ENCODE measurements around the gene CTSA. TPM values are rescaled to one million over a fixed set of nuclear protein-coding genes. Genes with fewer than 3 reads are reported as not detected.

Gene CTSA
- total RNA-seq, 1 experiment from 2014 or later: 109 TPM

GRCh38 chr20:45944965-45945677 is 54.0 kb downstream of the CTSA start:
- no peak overlapping the region for H3K4me2 ChIP-seq (ENCODE audit: low read length)
- H3K36me3 ChIP-seq (ENCODE audit: control insufficient read depth in 1 of 2, insufficient read depth in 2 of 2, low read length in 2 of 2): peaks cover 38 to 51% of the 10 kb centered on the region in 2 experiments; a peak in 3 of 4 replicates
- no peaks in the 10 kb centered on the region for H3K9me3 ChIP-seq (ENCODE audit: control insufficient read depth in 1 of 2, insufficient read depth in 1 of 2, low read depth in 1 of 2, low read length in 2 of 2)
- H3K4me3 ChIP-seq (replicated peaks in 1 of 2; ENCODE audit: low read depth in 1 of 2, low read length in 2 of 2): no peak overlapping the region
- no peak overlapping the region for H3K9ac ChIP-seq (ENCODE audit: low read length)
- intact Hi-C loops (cut with micrococcal nuclease): no loop called here
- H3K27ac ChIP-seq (ENCODE audit: low read depth, low read length): no peak overlapping the region
- TF ChIP-seq POLR2A (IDR thresholded peaks at IDR 0.05; ENCODE audit: borderline replicate concordance, extremely low read depth, insufficient read depth, insufficient read length): no peak
- no peak for TF ChIP-seq FOSL1 (IDR thresholded peaks at IDR 0.05; ENCODE audit: low read depth)
- TF ChIP-seq CTCF (IDR thresholded peaks at IDR 0.05 in 2 of 3, conservative IDR thresholded peaks at IDR 0.05 in 1 of 3; ENCODE audit: borderline replicate concordance in 1 of 3, insufficient read depth in 1 of 3, low read depth in 2 of 3, low read length in 2 of 3): peak in 1 of 3 experiments; percentile 35; a peak in 2 of 6 replicates
- no peaks in the 10 kb centered on the region for H3K9me2 ChIP-seq (ENCODE audit: insufficient read depth)
- H3K4me1 ChIP-seq (ENCODE audit: control insufficient read depth in 1 of 2, insufficient read depth in 2 of 2, low read length in 2 of 2): peaks cover 0 to 4% of the 10 kb centered on the region in 2 experiments; a peak in 1 of 4 replicates
- DNase-seq (ENCODE audit: low read depth, low spot score) (no peak), ATAC-seq (no peak)
- H4K20me1 ChIP-seq (ENCODE audit: insufficient read depth): no peaks in the 10 kb centered on the region
- ChIA-PET RAD21 (ENCODE audit: low non-redundant PET in 1 of 2, low total read pairs in 2 of 2, uncharacterized antibody in 2 of 2, unreplicated experiment in 2 of 2) (no interaction called here), POLR2A (no interaction called here), CTCF (no interaction called here)
- no peaks in the 10 kb centered on the region for H3K79me2 ChIP-seq (ENCODE audit: insufficient read depth, low read length)
- H3K27me3 ChIP-seq (ENCODE audit: insufficient read depth, low read length): no peaks in the 10 kb centered on the region
- no TSS peak for BruUV-seq (replicated peaks)
- no peak overlapping the region for H2AFZ ChIP-seq (ENCODE audit: low read depth, low read length, poor library complexity, severe bottlenecking)

GRCh38 chr20:45945678-45946148 is 54.6 kb downstream of the CTSA start:
- ChIA-PET RAD21 (ENCODE audit: low non-redundant PET in 1 of 2, low total read pairs in 2 of 2, uncharacterized antibody in 2 of 2, unreplicated experiment in 2 of 2) (no interaction called here), POLR2A (no interaction called here), CTCF (interaction anchor here (1.0 kb wide), 1 partner anchor 24 kb away, joined by 4 read pairs; no protein-coding TSS in a partner anchor)
- Histone ChIP-seq H3K9ac (ENCODE audit: low read length) (no peak overlapping the region), H3K36me3 (ENCODE audit: control insufficient read depth in 1 of 2, insufficient read depth in 2 of 2, low read length in 2 of 2) (peaks cover 35 to 46% of the 10 kb centered on the region in 2 experiments; a peak in 3 of 4 replicates), H3K27ac (ENCODE audit: low read depth, low read length) (no peak overlapping the region), H2AFZ (ENCODE audit: low read depth, low read length, poor library complexity, severe bottlenecking) (no peak overlapping the region), H3K79me2 (ENCODE audit: insufficient read depth, low read length) (no peaks in the 10 kb centered on the region), H3K4me1 (ENCODE audit: control insufficient read depth in 1 of 2, insufficient read depth in 2 of 2, low read length in 2 of 2) (peaks cover 0 to 4% of the 10 kb centered on the region in 2 experiments; a peak in 1 of 4 replicates), H3K4me3 (replicated peaks in 1 of 2; ENCODE audit: low read depth in 1 of 2, low read length in 2 of 2) (no peak overlapping the region), H4K20me1 (ENCODE audit: insufficient read depth) (no peaks in the 10 kb centered on the region), H3K9me3 (ENCODE audit: control insufficient read depth in 1 of 2, insufficient read depth in 1 of 2, low read depth in 1 of 2, low read length in 2 of 2) (no peaks in the 10 kb centered on the region), H3K9me2 (ENCODE audit: insufficient read depth) (no peaks in the 10 kb centered on the region), H3K4me2 (ENCODE audit: low read length) (no peak overlapping the region), H3K27me3 (ENCODE audit: insufficient read depth, low read length) (no peaks in the 10 kb centered on the region)
- DNase-seq (ENCODE audit: low read depth, low spot score): no peak
- peak; percentile 14; the same call in 1 of the 2 replicates for ATAC-seq
- TF ChIP-seq ELF1 (IDR thresholded peaks at IDR 0.05; ENCODE audit: borderline replicate concordance, low read depth): no peak
- intact Hi-C loops (cut with micrococcal nuclease): no loop called here
- no TSS peak for BruUV-seq (replicated peaks)
